GM19099 (cell line): ENCODE results near the gene IL17RE.

Source experiments
- POLR2A ChIP-seq: IDR thresholded peaks from 3 replicates; pipeline ENCODE4 v1.6.1; 2011; ENCODE audit warnings: low read depth; ENCODE audit not compliant: insufficient read length; ENCODE audit errors: extremely low read depth

The IL17RE gene

GRCh38 chr3:9876991-9877390 is 25.7 kb upstream of the IL17RE start:
- TF ChIP-seq POLR2A = no peak

DNA sequence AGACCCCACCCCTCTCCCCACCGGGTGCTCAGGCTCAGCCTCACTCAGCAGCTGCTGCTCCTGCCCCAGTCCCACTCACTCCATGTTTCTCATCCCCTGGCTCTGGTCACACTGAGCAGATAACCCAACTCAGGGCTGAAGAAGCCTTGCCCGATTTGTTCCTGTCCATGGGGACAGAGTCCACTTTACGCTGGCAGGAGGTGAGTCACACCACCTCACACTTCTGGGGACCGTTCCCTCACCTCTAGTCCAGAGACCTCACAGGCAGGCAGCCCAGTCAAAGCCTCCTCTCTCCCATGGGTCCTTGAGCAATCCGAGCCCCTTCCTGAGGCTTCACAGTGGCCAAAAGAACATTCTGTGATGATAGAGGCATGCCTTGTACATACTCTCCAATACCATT is 23.9 kb upstream of the IL17RE start:
- TF ChIP-seq POLR2A = no peak

DNA sequence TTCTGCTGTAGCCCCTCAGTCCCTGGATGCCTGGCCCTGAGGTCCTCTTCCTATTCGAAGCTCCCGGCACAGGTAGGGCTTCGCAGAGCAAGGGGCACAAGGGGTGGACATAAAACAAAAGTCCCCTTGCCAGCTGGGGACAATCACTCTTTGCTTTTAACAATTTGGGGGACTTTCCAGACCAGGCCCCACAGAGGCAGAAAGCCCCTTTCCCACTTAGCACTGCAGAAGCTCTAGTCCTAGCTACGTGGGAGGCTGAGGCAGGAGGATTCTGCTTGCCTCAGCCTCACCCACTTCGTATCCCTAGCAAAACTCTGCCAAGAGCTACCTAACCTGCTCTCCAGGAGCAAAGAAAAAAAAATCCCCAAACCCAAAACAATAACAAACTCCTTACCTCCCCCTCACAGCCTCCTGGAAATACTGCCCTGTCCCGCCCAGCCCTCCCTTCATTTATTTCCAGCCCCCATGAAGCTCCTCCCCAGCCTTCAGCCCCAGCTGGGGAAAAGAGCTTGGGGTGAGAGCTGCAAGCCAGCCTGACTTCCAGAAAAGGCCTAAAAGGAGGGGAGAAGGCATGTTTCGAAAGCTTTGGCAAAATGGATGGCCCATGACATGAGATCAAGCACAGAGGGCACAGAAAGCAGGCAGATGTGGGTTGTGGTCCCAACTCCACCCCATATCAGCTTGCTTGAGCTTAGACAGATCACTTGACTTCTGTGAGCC is 22.7 kb upstream of the IL17RE start, which contains the start of gene CIDEC:
CIDEC (minus strand) TSS at position 424 of the 720 bp plus-strand sequence. CDS start 1,767 bp downstream, outside the sequence.
- TF ChIP-seq POLR2A = no peak

GRCh38 chr3:9881441-9881840 is 21.2 kb upstream of the IL17RE start:
- no peak for TF ChIP-seq POLR2A

GRCh38 chr3:9883706-9884554 is 18.7 kb upstream of the IL17RE start:
- no peak for TF ChIP-seq POLR2A

GRCh38 chr3:9884555-9885165 is 18.0 kb upstream of the IL17RE start:
- no peak for TF ChIP-seq POLR2A

GRCh38 chr3:9886328-9886727 is 16.3 kb upstream of the IL17RE start:
- no peak for TF ChIP-seq POLR2A

DNA sequence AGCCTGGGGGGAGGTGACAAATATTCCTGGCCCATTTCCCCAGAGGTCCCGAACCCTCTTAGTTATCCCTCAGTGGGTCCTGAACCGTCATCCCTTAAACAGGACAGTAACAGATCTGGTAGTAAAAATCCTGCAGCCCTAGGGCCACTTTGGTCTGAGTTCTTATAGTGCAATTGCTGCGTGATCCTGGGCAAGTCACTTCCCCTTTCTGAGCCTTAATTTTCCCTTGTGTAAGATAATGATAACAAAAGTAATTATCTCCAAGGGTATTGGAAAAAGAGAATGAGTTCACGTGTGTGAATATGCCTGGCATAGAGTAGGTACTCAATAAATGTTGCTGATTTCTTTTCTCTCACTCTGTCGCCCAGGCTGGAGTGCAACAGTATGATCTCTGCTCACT is 15.2 kb upstream of the IL17RE start:
- no peak for TF ChIP-seq POLR2A

GRCh38 chr3:9888540-9888939 is 14.1 kb upstream of the IL17RE start:
- no peak for TF ChIP-seq POLR2A

DNA sequence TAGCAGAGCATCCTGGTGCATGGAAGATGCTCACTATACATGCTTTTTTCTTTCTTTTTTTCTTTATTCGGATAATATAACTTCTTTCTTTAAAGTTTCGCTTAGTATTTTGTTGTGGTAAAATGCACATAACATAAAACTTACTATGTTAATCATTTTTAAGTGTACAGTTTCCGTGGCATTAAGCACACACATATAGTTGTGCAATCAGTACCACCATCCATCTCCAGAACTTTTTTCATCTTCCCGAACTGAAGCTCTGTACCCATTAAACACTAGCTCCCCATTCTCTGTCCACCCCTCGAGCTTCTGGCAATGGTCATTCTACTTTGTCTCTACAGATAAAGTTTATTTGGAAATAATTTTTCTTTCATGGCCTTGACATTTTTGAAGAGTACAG is 13.2 kb upstream of the IL17RE start:
- no peak for TF ChIP-seq POLR2A

DNA sequence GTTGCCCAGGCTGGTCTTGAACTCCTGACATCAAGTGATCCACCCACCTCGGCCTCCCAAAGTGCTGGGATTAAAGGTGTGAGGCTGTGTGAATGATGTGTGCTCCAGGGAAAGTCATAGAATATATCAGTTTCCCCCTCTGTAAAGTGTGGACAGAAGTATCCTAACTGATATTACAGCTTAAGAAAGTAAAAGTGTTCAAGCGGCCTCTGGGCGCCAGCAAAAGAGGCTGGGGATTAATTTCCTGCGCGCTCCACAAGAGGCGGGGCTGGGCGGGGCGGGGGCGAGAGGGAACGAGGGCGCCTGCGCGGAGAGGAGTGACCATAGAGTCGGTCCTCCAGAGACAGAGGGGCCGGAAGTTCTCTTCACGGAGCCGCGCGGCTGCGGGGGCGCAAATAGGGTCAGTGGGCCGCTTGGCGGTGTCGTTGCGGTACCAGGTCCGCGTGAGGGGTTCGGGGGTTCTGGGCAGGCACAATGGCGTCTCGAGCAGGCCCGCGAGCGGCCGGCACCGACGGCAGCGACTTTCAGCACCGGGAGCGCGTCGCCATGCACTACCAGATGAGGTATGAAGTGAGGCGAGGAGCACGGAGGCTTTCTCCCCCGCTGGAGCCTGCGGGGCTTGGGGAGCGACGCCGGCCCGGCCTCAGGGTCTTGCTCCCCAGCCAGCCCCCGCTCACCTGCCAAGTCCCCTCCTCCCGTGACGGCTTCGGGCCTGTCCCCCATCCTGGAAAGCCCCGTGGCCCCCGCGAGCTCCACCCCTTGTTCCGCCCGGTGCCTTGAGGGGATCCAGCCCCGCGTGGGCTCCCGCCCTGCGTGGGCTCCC is 12.2 kb upstream of the IL17RE start, which contains the start of gene JAGN1:
JAGN1 (plus strand) TSS at position 362 of the 823 bp plus-strand sequence; CDS start at position 475, 113 bp downstream.
- peak; percentile 91 for TF ChIP-seq POLR2A

- TF ChIP-seq POLR2A = no peak
These were observed 11.5 kb upstream of the IL17RE start for GRCh38 chr3:9891072-9891622.

GRCh38 chr3:9893739-9894138 is 8.9 kb upstream of the IL17RE start:
- no peak for TF ChIP-seq POLR2A

- no peak for TF ChIP-seq POLR2A
These were observed 5.0 kb upstream of the IL17RE start for GRCh38 chr3:9897408-9898372.
